Activated CD8-positive, alpha-beta memory T cell treated with anti-CD3 and anti-CD28 coated beads, Interleukin-2, amount 50 U/mL, for 48 hours (primary cell): ENCODE data around the gene MSX1.

Source experiments
- DNase-seq: peaks from one replicate; pipeline ENCODE4 v3.0.0-alpha.2; 2020

Gene MSX1

DNA sequence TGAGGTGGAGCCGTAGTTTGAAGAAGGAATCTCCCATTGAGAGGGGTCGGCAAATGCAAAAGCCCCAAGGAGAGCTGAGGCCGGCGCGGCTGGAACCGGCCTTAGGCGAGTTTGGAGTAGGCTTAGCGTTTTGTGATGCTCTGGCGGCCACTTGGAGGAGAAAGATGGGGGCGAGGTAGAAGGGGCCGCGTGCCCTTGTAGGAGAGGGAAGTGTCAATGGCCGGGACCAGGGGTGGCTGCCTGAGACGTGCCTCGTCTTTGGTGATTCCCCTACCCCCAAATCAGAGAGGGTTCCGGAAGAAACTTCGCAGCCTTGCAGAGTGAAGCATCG lies 11.7 kb downstream of the MSX1 start:
- no peak for DNase-seq

DNA sequence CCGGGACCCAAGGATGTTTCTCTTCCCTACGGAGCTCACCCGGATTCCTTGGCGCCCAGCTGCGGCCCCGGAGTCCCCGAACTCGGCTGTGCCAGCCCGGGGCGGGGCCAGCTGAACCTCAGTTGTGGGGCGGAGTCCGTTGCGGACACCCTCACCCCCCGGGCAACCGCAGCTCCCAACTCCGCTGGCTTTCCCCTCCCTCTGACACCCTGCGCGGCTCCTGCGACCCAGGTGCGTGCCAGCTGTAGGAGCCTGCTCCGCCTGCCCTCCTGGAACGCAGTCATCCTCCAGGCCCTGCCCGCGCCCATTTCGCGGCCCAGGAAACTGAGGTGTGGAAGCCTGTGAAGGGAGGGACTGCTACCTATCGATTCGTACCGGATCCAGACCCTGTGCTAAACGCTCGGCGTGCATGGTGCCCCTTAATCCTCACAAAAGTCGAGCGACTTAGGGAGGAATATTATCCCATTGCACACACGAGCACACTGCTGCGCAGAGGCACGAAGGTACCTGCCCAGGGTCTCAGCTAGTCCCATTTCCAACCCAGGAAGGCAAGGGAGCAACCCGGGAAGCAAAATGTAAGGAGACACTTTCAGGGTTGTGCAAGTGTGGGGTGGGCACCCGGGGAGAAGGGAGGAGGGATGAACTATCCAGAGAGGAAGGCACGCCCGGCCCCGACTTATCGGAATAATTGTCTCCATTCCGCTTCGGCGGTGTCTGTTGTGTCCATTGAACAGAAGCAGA lies 12.3 kb downstream of the MSX1 start:
- no peak for DNase-seq

DNA sequence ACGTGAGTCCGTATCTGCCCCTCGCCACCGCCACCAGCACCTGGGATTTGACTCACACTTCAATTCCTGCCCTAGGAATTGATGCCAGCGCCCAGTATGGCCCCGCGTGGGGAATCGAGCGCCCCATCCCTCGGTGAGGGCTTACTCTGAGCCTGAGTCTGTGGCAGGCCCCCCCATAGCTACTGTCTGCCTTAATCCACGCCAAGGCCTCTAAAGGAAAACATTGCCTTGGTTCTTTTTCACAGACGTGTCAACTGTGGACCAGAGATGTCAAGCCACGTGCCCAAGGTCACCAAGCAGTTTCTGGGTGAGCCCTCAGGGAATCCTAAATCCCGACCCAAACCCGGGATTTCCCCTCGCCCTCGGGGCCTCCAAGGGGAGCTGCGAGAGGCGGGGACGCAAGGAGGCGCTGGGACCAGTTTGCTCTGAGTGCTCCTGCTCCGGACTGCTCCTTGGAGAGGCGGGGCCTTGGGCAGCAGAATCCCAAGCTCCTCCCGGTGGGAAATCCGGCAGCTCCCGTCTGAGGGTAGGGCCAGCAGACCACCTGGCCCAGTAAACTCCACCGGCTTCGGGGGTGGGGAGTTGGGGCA lies 12.9 kb downstream of the MSX1 start:
- DNase-seq: no peak

DNA sequence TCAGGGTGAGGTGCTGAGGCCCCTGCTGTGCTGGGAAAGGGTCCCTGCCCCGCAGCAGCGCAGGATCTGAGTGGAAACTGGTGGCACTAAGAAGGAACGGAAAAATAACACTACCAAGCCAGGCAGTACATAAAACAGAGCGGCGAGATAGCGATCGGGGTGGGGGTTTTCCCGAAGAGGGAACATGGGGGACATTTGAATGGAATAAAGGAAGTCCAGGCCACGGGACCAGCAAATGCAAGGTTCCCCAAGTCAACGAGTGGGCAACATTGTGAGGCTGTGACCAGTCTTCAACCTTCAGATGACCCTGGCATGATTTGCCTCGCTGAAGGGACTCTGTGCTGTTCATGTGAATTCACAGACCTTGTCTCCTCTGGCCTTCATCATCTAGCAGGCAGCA lies 13.7 kb downstream of the MSX1 start:
- no peak for DNase-seq

DNA sequence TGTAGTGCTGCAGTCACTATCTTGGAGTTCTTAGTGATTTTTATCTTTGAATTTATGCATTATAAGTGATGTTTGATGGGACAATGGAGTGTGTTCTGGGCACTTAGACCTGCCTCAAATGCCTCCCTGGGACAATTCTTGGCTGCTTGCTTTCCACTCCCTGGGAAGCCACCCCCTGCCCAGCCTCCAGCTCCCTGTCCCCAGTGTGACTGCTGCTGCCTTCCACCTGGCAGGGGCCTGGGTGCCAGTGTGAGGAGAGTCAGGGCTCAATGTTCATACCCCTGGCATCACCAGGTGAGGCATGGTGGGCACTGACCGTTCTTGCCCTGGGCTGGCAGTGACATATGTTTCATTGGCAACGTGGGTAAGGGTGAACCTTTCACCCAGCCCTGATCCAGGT lies 14.8 kb downstream of the MSX1 start:
- DNase-seq: no peak

DNA sequence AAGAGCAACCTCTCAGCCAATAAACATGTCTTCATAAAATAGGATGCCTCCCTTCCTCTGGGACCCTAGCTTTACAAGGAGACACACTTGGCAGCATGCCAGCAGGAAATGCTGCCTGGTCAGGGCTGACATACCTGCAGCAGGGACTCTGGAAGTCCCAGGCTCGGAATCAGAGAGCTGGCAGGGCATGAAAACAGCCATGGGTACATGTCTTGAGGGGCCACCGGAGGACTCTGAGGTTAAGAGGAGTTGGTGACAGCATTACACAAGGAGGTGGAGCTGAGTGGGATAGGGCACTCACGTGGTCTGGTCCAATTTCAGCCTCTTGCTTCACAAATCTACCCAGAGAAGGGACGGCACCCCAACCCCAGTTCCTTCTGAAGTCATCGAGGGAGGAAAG lies 15.7 kb downstream of the MSX1 start:
- no peak for DNase-seq

DNA sequence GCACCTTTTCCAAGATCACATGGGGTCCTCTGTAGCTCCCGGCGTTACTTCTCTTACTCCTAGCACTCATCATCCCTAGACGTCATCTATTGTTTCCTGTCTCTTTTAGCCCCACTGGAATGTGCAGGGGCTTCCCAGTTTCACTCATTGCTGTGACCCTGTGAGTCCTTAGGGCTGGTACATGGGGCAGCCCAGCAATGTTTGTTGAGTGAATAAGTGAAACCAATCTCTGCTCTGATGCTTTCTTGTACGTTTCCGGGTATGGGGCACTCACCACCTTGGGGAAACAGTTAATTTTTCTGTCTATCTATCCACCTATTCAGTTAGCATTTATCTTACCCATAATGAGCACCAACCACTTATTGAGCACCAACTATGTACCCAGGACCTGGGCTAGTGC lies 16.1 kb downstream of the MSX1 start:
- DNase-seq: no peak

DNA sequence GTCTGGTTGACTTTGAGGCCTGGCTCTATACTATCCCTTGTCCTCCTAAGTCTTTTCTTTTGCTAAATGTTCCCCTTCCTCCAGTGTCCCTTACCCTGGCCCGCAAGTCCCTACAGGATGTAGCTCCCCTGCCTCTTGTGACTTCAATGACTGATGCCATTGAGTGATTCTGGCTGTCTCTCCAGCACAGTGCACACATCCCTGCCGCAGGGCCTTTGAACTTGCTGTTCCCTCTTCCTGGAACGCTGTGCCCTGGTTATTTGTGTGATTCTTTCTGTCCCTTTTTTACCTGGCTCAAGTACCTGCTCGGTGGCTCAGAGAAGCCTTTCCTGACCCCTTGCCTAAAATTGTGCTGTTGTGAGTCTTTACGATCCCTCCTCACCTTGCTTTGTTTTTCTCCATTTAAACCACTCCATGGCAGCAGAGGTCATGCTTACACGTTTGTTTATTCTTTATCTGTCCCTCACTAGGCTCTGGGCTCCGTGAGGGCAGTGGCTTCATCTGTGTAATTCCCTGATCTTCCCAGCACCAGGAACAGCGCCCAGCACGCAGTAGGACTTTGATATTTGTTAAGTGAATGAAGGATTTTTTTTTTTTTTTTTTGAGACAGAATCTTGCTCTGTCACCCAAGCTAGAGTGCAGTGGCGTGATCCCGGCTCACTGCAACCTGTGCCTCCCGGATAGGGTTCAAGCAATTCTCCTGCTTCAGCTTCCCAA lies 17.6 kb downstream of the MSX1 start:
- DNase-seq: no peak

DNA sequence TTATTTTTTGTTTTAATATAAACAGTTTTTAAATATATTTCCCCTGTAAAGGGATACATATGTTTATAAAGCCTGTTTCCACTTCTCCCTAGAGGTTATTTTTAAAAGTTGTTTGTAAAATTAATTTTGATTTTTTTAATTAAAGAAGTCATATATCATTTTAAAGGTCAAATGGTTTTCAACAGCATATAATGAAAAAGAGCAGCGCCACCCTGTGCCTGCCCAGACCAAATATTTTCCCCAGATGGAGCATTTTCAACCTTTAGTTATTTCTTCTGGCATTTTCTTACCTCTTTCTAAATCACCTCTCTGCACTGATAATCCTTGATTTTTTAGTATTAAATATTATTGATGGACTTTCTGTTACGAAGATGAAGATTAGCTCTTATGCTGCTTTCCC lies 21.0 kb downstream of the MSX1 start:
- no peak for DNase-seq

DNA sequence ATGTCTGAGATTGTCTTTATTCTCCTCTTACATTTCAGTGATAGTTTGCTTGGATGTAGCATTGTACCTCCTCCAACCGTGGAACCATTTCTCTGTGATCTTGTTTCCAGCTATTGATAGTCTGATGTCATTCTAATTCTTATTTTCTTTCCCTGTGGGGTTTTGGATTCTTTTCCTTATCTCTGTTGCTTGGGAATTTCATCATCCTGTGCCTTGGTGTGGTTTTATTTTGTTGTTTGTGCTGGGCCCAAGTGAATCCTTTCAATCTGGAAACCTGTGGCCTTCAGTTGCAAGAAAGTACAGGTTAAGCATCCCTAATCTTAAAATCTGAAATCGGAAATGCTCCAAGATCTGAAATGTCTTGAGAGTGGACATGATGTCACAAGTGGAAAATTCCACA lies 22.0 kb downstream of the MSX1 start:
- DNase-seq: no peak

DNA sequence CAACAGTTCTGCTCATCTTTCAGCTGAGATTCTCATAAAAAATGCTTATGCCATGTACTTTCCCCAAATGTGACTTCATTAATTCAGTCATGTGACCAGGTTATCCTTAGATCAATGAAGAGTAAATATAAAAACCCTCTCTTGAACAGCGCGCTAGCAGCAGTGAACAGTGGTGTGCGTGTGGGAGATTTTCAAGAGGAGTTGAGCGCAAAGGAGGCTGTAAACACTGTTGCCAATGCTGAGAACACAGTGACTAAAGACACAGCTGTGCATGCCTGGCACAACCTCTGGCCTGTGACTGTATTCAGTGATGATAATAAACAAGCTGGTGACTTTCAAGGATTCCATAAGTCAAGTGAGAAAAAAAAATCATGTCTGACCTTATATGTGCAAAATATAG lies 25.1 kb downstream of the MSX1 start:
- DNase-seq: no peak

DNA sequence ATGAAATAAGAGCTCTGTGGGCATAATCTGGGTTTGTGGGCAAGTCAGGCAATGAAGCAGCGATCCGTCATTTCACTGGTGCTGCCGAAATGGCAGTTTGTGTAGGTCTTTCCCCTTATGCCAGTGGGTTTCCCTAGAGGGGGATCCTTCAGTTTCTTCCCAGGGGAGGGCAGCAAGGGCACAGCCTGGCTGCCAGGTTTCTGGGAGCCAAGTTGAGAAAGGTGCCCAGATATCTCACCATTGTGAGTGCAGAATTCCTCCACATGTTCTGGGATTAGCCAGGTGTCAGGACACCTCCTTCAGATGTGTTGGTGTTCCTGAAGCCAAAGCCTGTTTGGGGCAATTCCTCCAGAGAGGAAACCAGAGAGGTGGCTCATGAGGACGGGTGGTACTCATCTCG lies 28.0 kb downstream of the MSX1 start:
- no peak for DNase-seq

DNA sequence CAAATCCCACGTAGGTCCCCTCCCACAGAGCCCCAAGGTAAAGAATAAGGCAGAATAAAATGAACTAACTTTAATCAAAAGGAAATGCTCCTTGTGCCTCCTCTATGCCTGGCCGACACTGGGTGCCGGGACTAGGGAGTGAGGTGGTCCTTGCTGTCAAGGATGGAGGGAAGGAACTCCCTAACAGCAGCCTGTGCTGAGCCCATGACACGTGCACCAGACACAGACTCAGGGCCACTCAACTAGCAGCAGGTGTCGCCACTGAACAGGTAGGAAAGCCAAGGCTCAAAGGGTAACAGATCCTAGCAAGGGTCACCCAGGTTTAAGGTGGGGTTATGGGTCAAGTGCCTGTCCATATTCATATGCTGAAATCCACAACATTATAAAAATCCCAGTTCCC lies 29.2 kb downstream of the MSX1 start:
- DNase-seq: no peak

DNA sequence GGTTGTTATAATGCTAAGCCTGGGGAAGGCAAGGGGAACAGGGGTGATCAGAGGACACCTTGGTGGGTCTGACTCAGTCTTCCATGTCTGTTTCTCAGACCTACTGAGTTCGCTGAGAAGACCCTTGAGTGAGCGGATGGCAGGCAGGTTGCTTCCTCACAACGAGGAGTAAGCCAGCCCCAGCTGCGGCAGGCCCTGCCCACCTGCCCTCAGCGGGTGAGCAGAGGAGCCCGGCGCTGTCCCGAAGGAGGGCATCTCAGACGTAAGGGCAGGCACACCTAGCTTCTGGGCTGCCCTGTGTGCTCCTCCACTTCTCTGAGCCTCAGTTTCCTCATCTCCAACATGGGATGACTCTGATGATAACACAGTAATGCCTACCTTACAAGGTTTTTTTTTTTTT lies 30.3 kb downstream of the MSX1 start:
- DNase-seq: no peak

DNA sequence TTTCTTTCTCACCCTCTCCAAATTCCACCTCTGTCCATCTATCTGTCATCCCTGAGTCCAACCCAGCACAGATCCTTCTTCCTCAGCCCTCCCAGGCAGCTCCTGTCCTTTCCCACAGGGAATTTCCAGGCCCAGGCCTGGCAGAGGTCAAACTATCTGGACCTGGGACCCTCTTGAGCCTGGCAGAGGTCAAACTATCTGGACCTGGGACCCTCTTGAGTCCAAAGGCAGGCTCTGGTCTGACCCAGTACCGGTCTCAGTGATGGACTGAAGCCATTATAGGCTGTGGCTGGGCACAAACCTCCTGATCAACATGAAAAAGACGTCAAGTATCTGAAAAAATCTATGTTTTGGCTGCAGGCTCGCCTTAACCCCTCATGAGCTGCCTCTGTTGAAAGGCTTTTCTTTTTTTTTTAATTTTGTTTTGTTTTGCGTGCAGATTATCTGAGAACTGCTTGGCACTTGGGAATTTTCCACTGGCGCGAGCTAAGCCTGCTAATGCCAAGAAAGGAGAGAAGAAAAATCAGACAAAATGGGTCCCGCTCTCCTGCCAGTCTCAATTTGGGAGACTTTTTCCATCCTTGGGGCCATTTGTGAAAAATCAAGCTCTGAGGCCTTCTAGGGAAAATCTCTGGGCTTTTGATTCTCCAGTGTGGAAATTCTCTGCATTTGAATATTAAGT lies 31.2 kb downstream of the MSX1 start:
- no peak for DNase-seq

DNA sequence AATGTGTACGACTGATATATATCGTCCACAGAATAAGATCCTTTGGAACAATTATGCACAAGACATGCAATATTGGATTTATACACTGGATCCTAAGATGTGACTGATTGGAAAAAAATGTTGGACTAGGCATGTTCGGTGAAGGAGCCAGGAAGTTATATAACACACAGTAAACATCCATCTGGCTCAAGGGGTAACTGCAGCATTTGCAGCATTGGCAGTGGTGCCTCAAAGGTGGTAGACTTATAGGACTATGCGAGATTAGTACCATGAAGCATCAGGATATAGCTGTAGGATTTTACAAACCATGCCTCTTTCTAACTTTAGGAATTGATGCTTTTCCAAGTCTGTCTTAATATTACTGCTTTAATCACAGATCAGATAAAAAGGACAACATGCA lies 34.3 kb downstream of the MSX1 start:
- DNase-seq: no peak

DNA sequence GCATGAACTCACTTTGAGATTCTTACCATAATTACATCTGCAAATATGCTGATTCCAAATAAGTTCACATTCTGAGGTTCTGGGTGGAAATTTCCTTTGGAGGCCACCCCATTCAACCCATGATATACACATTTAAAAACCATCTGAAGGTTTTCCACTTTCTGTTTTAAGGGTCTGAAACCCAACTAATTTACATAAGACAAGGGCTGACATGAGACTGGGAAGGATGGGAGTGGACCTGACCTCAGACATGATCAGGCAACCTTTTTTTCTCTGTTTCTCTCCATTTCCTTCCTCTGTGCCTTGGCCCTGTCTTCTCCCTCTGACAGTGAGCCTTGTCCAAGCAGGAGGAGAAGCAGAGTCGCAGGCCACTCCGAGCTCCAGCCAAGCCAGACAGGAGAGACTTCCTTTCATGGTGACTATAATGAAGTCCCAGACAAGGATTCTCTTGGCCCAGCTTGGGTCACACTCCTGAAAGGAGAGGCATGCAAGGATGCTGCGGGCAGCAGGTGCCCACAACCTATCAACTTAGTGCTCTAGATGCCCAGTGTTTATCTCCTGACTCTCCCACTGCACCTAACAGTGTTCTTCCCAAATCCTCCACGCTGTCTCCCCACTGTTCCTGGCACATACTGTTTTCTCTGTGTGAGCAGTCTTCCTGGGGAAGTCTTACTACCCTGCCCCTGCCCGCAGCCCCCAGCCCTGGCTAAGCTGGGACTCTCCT lies 39.9 kb downstream of the MSX1 start:
- no peak for DNase-seq

DNA sequence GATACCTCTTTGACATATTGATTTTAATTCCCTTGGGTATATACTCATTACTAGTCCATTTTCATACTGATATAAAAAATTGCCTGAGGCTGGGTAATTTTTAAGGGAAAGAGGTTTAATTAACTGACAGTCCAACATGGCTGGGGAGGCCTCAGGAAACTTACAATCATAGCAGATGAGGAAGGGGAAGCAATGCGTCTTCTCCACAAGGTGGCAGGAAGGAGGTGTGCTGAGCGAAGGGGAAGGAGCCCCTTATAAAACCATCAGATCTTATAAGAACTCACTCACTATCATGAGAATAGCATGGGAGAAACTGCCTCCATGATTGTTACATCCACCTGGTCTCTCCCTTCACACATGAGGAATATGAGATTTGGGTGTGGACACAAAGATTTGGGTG lies 42.4 kb downstream of the MSX1 start:
- no peak for DNase-seq

DNA sequence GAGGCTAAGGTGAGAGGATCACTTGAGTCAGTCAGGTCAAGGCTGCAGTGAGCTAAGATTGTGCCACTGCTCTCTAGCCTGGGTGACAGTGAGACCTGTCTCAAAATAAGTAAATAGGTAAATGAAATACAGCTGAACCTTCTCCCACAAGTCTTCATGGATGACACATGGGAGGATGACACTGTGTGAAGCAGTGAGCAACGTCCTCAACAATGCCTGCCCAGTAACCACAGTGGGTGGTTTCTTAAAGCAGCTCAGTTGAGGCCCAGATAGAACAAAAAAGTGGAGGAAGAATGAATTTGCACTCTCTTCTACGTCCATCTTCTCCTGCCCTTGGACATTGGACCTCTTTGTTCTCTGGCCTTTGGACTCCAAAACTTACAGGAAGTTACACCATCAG lies 52.7 kb downstream of the MSX1 start:
- DNase-seq: no peak

DNA sequence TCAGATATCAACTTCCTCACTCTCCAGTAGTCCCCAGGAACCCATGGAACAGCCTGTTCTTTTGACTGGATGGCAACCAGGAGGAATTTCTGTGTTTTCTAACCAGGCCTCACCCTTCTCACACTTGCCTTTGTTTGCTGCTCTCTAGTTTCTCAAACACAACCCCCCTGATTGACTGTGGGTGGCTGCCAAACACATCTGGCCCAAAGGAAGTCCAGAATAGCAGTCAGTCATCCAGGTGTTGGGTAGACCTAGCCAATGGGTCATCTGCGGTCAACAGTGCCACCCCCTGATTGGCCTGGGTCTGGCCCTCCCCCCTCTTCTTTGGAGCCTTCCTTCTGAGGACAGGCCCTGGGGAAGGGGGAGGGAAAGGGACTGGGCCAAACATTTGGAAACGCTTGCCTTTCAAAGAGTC lies 53.7 kb downstream of the MSX1 start:
- no peak for DNase-seq
